GM19467 (cell line): ENCODE measurements around the gene MPPED2.
"Not testable (repeated sequence)": the region's sequence is repeated elsewhere in the genome, so short reads cannot be mapped to it uniquely, and the experiment has no call there.

Experiments used
- ATAC-seq: cut with Tn5 transposase; IDR thresholded peaks from one replicate; pipeline ENCODE4 v1.9.1; 2021; ENCODE audit warnings: mild to moderate bottlenecking, moderate library complexity; ENCODE audit not compliant: unreplicated experiment

Gene MPPED2

DNA sequence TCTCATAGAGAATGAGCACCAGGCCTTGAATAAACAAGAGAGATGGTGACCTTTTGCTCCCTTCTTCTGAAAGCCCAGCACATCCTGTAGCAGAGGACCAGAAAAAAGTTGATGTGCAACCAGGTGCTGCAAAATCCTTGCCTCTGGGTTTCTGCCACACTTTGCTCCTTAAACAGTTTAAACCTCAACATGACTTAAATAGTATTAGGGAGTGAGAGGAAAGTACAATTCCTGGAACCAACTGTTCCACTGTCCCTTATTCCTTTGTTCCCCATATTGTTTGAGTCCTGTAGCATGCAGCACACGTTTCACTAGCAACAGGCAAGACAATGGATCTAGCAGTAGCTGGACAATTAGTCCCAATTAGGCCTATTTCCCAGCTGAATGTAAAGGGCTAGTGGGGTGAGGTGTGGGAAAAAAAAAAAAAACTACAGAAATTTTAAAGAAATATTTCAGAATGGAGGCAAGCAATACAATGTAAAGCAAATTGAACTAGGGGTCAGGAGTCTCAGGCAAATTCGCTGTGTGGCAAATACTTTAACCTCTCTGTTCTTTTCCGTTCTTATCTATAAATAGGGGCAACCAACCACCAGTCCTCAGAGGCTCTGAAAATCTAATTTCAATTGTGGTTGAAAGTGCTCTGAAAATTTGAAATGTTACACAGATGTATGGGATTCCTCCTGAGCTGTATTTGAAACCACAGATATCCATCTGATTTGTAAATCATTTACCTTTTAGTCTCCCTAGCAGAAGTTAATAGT lies 6.6 kb downstream of the MPPED2 start:
- ATAC-seq: no peak

GRCh38 chr11:30578406-30578805 lies 7.7 kb downstream of the MPPED2 start:
- no peak for ATAC-seq

DNA sequence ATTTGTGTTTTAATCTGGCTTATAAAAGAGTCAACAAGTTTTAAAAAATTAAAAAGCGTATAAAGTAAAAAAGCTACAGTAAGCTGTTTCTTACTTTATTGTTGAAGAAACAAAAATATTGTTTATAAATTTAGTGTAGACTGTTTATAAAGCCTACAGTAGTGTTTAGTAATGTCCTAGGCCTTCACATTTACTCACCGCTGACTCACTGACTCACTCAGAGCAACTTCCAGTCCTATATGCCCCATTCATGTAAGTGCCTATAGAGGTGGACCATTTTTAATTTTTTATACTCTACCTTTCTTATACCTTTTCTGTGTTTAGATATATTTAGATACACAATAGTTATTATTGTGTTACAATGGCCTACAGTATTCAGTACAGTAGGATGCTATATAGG lies 12.2 kb downstream of the MPPED2 start:
- ATAC-seq: no peak

DNA sequence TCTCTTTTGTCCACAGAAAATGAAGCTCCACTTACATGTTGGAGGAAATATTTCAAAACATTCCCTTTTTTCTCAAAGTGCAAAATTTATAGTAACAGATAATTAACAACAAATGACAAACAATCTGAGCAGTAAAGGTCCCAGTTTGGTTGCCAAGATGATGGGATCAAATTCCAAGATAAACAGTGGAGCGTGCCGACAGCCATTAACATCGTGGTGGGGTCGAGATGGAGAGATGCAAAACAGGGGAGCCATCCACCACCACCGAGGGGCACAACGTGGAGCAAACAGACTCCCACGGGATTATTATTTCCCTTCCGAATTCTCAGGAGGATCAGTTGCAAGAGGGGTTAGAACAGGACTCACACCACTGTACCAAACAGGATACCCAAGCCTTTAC lies 17.2 kb downstream of the MPPED2 start:
- no peak for ATAC-seq

DNA sequence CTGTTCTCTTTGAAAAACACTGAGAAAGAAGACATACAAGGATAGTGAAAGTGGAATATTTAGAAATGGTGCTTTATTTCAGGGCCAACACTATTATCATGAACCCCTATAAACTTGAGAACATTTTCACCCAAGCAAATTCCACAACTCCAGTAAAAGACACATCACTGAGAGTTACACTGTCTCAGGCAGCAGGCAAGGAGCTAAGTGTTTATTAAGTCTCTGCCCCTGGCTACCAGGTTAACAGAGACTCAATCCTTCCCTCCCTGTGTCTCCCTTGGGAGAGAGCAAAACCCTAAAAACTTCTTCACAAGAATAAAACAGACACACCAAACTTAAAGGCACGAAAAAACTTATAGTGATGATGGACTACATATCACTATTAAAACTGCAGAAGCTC lies 18.5 kb downstream of the MPPED2 start:
- no peak for ATAC-seq

DNA sequence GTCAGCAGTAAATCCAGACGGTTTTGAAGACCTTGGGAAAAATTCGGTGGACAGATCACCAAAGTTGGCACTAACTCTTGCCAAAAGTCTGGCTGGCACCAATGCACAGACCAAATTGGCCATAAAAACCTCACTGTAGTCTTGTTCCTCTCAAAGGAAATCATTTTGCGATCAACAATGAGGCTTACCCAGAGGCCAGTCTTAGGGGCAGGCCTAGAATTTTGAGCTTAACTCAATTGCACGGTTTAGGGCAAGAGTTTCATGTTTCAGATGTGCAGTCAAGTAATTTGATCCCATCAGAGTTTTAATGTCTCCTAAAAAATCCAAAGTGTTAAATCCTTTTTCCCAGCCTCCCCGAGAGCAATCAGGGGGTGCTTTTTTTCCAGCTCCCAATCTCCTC lies 19.0 kb downstream of the MPPED2 start:
- no peak for ATAC-seq

GRCh38 chr11:30566482-30566881 lies 19.7 kb downstream of the MPPED2 start:
- no peak for ATAC-seq

GRCh38 chr11:30565027-30565426 lies 21.1 kb downstream of the MPPED2 start:
- ATAC-seq: no peak

GRCh38 chr11:30561691-30562415 lies 24.3 kb downstream of the MPPED2 start:
- no peak for ATAC-seq

DNA sequence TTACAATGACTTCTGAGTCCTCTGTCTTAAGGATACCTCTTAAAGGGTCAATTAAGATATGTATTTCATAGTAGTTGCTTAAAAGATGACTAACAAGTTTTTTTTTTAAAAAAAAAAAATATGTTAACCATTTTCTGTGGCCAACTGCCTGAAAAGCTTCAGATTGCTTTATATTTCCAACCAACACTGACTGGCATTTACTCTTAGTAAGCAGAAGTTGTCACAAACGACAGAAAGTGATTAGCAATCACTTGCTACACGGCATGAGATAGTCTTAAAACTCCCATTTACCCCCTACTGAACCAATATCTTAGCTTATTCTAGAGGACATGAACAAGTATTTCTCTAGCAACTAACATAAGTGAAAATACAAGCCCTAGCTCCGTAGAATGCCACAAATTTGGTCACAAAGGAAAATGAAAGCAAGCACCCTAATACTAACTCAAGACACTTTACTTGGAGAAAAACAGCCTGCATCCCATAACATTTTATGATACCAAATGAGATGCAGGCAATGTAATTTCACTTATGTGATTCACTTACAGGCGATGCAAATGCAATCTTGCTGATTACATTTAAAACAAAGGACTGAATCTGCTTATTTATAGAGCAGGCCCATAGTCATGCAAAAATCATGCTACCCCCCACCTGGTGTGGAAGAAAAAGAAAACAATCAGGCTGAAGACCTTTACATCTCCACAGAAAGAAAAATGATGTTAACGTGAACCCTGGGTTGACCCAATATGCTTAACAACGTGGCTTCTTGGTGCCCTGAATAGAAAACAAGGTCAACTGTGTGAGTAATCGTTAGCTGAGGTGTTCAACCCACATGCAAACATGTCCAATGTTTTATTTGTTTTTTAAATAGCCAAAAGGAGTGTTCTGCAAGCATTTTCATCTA lies 25.7 kb downstream of the MPPED2 start:
- ATAC-seq: no peak

DNA sequence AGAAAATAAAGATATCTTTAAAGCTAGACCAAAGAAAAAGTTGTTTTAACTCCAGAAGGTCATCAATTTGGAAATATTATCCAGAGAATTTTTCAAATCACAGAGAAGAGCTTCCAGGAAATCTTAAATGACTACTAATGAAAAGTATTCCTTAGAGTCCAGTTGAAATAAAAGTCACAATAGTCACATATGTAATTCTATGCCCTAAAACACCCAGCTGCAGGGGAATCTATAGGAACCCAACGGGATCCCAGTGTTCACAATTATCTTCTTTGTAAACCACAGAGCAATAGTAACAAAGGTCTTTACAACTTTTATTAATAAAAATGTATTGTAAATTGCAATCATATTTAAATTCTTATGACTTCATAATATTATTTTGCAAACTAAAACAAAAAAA lies 27.1 kb downstream of the MPPED2 start:
- no peak for ATAC-seq

- not testable (repeated sequence) for ATAC-seq
These were observed 31.6 kb downstream of the MPPED2 start for GRCh38 chr11:30554587-30554986.

DNA sequence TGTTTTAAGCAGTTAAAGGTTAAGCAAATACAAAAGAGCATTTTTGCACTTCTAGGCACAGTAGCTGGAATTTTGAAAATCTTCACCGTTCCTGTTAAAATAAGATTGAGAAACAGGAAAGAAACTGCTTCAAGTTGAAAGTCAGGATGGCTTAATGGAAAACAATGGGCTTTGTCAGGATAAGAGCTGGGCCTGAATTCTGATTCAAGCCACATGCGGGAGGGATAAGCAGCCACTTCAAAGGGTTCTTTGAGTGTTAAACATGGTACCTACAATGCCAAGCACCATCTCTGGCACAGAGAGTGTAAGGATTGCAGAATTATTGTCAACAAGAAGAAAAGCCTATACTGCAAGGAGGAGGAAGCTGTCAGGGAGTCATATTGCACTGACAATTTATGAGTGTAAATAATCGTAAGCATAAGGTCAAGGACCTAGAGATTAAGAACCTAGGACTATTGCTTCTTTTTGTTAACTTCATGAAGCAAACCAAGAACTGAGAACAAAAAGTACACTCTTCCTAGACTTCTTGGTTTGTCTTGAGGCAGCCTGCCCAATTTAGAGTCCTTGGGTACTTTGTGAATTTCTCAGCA lies 32.5 kb downstream of the MPPED2 start:
- ATAC-seq: no peak

DNA sequence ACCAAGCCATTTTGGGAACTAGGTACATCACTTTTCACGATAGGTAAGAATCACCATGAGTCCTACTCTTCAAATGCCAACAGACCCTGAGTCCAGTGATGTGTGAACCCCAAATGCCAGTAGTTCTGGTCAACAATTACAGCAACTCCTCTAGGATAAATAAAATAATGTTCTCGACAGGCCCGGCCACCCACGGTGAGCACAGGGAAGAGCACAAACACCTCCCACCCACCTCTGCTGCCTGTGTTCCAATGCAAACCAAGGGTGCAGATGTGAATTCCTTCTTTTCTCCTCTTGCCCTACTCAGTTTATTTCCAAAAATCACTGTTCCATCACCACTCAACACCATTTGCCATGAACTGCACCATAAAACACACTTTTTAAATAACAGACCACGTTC lies 33.3 kb downstream of the MPPED2 start:
- ATAC-seq: no peak

- ATAC-seq: no peak
These were observed 36.1 kb downstream of the MPPED2 start for GRCh38 chr11:30550022-30550542.

GRCh38 chr11:30549565-30549964 lies 36.6 kb downstream of the MPPED2 start:
- ATAC-seq: no peak

DNA sequence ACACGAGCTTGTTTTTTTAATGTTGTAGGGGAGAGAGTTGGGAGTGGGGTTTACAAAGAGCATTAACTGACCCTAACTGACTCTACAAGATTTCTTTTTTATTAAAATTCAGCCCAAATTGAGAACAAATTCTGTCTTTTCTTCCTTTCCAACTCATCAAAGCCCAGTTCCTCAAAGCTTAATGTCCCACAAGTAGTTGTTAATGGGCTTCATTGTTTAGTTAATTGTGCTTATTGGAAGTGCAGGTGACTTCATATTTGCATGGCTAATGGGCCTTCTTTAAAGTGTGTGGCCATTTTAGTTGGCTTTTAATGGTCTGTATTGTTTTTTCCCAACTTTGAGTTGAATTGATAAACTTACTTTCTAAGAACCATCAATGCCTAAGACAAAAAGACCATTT lies 39.8 kb downstream of the MPPED2 start:
- ATAC-seq: no peak

DNA sequence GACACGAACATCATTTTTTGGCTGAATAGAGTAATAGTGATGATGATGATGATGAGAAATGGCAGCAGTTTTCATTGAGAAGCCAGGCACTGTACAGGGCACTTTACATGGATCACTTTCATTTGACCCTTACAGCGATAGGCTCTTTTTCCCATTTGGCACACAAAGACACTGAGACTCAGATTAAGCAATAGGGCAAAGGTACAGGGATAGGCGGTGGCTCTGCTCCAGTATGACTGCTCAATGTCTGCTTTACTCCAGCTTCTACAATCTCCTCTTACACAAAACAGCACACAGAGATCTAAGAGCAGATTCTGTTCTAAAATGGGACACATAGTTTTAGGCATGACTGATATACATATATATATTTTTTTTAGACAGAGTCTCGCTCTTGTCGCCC lies 40.6 kb downstream of the MPPED2 start:
- ATAC-seq: no peak

DNA sequence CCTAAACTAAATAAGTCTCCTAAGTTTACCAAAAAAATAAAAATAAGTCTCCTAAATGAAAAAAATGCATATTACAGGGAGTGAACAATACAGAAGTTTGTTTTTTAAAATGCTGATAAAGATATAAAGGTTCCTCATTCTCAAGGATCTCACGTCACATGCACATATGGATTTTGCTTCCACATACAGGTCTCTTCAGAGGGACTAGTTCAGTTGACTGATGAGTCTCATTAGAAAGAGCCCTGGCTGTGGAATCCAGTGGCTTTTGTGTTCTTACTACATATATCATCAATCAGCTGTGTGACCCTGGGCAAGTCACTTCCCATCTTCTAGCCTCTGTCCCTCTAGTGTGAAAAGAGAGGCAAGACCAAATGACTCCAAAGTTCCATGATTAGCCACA lies 43.1 kb downstream of the MPPED2 start:
- no peak for ATAC-seq

GRCh38 chr11:30540781-30541180 lies 45.4 kb downstream of the MPPED2 start:
- ATAC-seq: no peak

- ATAC-seq: no peak
These were observed 47.9 kb downstream of the MPPED2 start for GRCh38 chr11:30538251-30538650.
